CD14-positive monocyte (primary cell): ENCODE results near the gene NDST4. TPM values are rescaled to one million over a fixed set of nuclear protein-coding genes. Genes with fewer than 3 reads are reported as not detected.

Source experiments
- DNase-seq, 3 donors: peaks; one replicate each; pipeline ENCODE4 v3.0.0-alpha.2; 2011 to 2022
- H2AFZ ChIP-seq: 2 replicates; pipeline ENCODE4 v1.6.0; 2012; ENCODE audit warnings: mild to moderate bottlenecking, low read depth, low read length, inconsistent platforms; ENCODE audit not compliant: insufficient read depth, poor library complexity, severe bottlenecking
- H3K27ac ChIP-seq, 2 donors: 1 replicate in 1 of 2; 2 replicates in 1 of 2; pipeline ENCODE4 v1.5.1; 2012 to 2013; ENCODE audit warnings: low read length in 2 of 2, control low read depth in 1 of 2, inconsistent platforms in 1 of 2, low read depth in 1 of 2, mild to moderate bottlenecking in 1 of 2
- H3K27me3 ChIP-seq, 2 donors: one replicate each; pipeline versions ENCODE4 v1.6.0 to v1.6.1; 2011 to 2013; ENCODE audit warnings: low read length in 2 of 2; ENCODE audit not compliant: control insufficient read depth in 2 of 2, insufficient read depth in 2 of 2
- H3K36me3 ChIP-seq, 2 donors: replicated peaks in 1 of 2; 1 replicate in 1 of 2; 2 replicates in 1 of 2; pipeline versions ENCODE4 v1.5.1 to v1.6.1; 2012 to 2013; ENCODE audit warnings: low read length in 2 of 2, control low read depth in 1 of 2, inconsistent platforms in 1 of 2, mild to moderate bottlenecking in 1 of 2; ENCODE audit not compliant: insufficient read depth in 2 of 2, control insufficient read depth in 1 of 2
- H3K4me1 ChIP-seq, 2 donors: 1 replicate in 1 of 2; 2 replicates in 1 of 2; pipeline versions ENCODE4 v1.5.1 to v1.6.1; 2012 to 2013; ENCODE audit warnings: low read length in 2 of 2, control low read depth in 1 of 2, inconsistent platforms in 1 of 2, mild to moderate bottlenecking in 1 of 2, moderate library complexity in 1 of 2; ENCODE audit not compliant: insufficient read depth in 2 of 2, control insufficient read depth in 1 of 2
- H3K4me2 ChIP-seq: replicated peaks from 2 replicates; pipeline ENCODE3; 2012; ENCODE audit warnings: low read length, moderate library complexity, mild to moderate bottlenecking; ENCODE audit not compliant: poor library complexity, severe bottlenecking; ENCODE audit errors: extremely low read depth
- H3K4me3 ChIP-seq, 3 experiments: fragments of 200-600 bp in 1 of 3; sonication (generic) in 1 of 3; replicated peaks in 1 of 3; 1 replicate in 2 of 3; 2 replicates in 1 of 3; pipeline ENCODE4 v1.5.1; 2011 to 2013; ENCODE audit warnings: low read length in 3 of 3, mild to moderate bottlenecking in 3 of 3, control low read depth in 2 of 3, low read depth in 2 of 3, inconsistent platforms in 1 of 3, moderate library complexity in 1 of 3
- H3K79me2 ChIP-seq: 2 replicates; pipeline ENCODE4 v1.6.0; 2012; ENCODE audit warnings: mild to moderate bottlenecking, control low read depth, inconsistent platforms, low read length, moderate library complexity; ENCODE audit not compliant: insufficient read depth
- H3K9ac ChIP-seq: 2 replicates; pipeline ENCODE4 v1.6.0; 2017; ENCODE audit warnings: low read length, mild to moderate bottlenecking; ENCODE audit not compliant: insufficient read depth, poor library complexity, severe bottlenecking
- H3K9me3 ChIP-seq, 2 donors: replicated peaks in 1 of 2; 1 replicate in 1 of 2; 2 replicates in 1 of 2; pipeline versions ENCODE4 v1.5.1 to v1.6.1; 2012 to 2013; ENCODE audit warnings: low read length in 2 of 2, control low read depth in 1 of 2; ENCODE audit not compliant: control insufficient read depth in 1 of 2, insufficient read depth in 1 of 2
- H4K20me1 ChIP-seq: 2 replicates; pipeline ENCODE4 v1.6.0; 2012; ENCODE audit warnings: mild to moderate bottlenecking, low read length, control low read depth, moderate library complexity; ENCODE audit not compliant: insufficient read depth
- H3K27ac Mint-ChIP-seq, 7 donors: one replicate each; pipeline ENCODE4 v1.8.0; 2020; ENCODE audit warnings: mild to moderate bottlenecking in 7 of 7, mixed read lengths in 7 of 7, moderate library complexity in 6 of 7, inconsistent platforms in 2 of 7
- H3K27me3 Mint-ChIP-seq, 3 donors: one replicate each; pipeline ENCODE4 v1.8.0; 2021 to 2022; ENCODE audit warnings: low read depth in 3 of 3, mild to moderate bottlenecking in 3 of 3, mixed read lengths in 3 of 3, moderate library complexity in 3 of 3, inconsistent platforms in 1 of 3
- H3K36me3 Mint-ChIP-seq, 2 donors: one replicate each; pipeline ENCODE4 v1.8.0; 2020; ENCODE audit warnings: mixed read lengths in 2 of 2, inconsistent platforms in 1 of 2, mild to moderate bottlenecking in 1 of 2
- H3K4me1 Mint-ChIP-seq: one replicate; pipeline ENCODE4 v1.8.0; 2020; ENCODE audit warnings: mild to moderate bottlenecking, mixed read lengths
- H3K4me3 Mint-ChIP-seq, 2 donors: one replicate each; pipeline ENCODE4 v1.8.0; 2020; ENCODE audit warnings: mild to moderate bottlenecking in 2 of 2, mixed read lengths in 2 of 2, moderate library complexity in 1 of 2
- H3K9me3 Mint-ChIP-seq, 7 donors: one replicate each; pipeline ENCODE4 v1.8.0; 2020 to 2022; ENCODE audit warnings: mixed read lengths in 7 of 7, mild to moderate bottlenecking in 6 of 7, moderate library complexity in 6 of 7, inconsistent platforms in 2 of 7
- CTCF ChIP-seq: fragments of 200-600 bp; IDR thresholded peaks from one replicate; pipeline ENCODE4 v1.8.0; 2022; ENCODE audit warnings: antibody characterized with exemption, mild to moderate bottlenecking
- WGBS: methylation state at CpG from one replicate; pipeline ENCODE4 v1.1.5; 2013; ENCODE audit warnings: missing lambda C conversion rate; ENCODE audit not compliant: insufficient coverage; 5-methylcytosine and 5-hydroxymethylcytosine counted together
- intact Hi-C, 2 donors: fragments of 100-400 bp; cut with micrococcal nuclease; formaldehyde crosslinking; loops; one replicate each; pipeline versions ENCODE4 v1.15.0 to v1.15.1; 2023
- polyA plus RNA-seq, 3 donors: library from polyadenylated mRNA; depleted of rRNA in 1 of 3; unstranded in 2 of 3; stranded (reverse) in 1 of 3; fragments of 300-500 nt in 2 of 3; fragments of >200 nt in 1 of 3; fragmentation: Illumina TruSeq in 2 of 3; gene quantifications; 1 replicate in 2 of 3; 2 replicates in 1 of 3; pipeline ENCODE4 v1.2.3, GENCODE V29; 2012 to 2021

The NDST4 gene
- polyA plus RNA-seq, 3 donors, result not detected

- peaks cover 0 to 2% (median 2%) of the 10 kb centered on the region in 3 donors for H3K27me3 Mint-ChIP-seq
- H3K4me2 ChIP-seq, result no peak overlapping the region
- no peaks in the 10 kb centered on the region for H3K4me1 Mint-ChIP-seq
Observed at GRCh38 chr4:115082633-115083032, 30.8 kb downstream of the NDST4 start.

GRCh38 chr4:115076691-115077090 lies 36.7 kb downstream of the NDST4 start:
- peaks cover 0 to 8% (median 0%) of the 10 kb centered on the region in 7 donors for H3K9me3 Mint-ChIP-seq
- Histone ChIP-seq H3K79me2 (no peaks in the 10 kb centered on the region), H3K4me3 (no peak overlapping the region), H3K4me2 (no peak overlapping the region), H3K27me3 (no peaks in the 10 kb centered on the region), H3K36me3 (no peaks in the 10 kb centered on the region), H3K27ac (no peak overlapping the region), H4K20me1 (no peaks in the 10 kb centered on the region), H2AFZ (no peak overlapping the region), H3K4me1 (no peaks in the 10 kb centered on the region), H3K9ac (no peak overlapping the region), H3K9me3 (no peaks in the 10 kb centered on the region)
- H3K27me3 Mint-ChIP-seq, result peaks cover 1 to 3% (median 3%) of the 10 kb centered on the region in 3 donors
- no peak for DNase-seq
- H3K27ac Mint-ChIP-seq, result no peak overlapping the region
- no peak for TF ChIP-seq CTCF
- 97% methylated on average over 4 of the region's 7 CpGs for WGBS
- intact Hi-C loops, result no loop called here
- no peaks in the 10 kb centered on the region for H3K4me1 Mint-ChIP-seq
- H3K4me3 Mint-ChIP-seq, result no peak overlapping the region
- no peaks in the 10 kb centered on the region for H3K36me3 Mint-ChIP-seq

More at GRCh38 chr4:115082633-115083032, 30.8 kb downstream of the NDST4 start:
- Histone ChIP-seq H2AFZ (no peak overlapping the region), H3K9me3 (no peaks in the 10 kb centered on the region), H3K4me1 (no peaks in the 10 kb centered on the region), H3K4me3 (no peak overlapping the region), H3K9ac (no peak overlapping the region), H3K36me3 (no peaks in the 10 kb centered on the region), H3K27me3 (no peaks in the 10 kb centered on the region), H3K27ac (no peak overlapping the region), H4K20me1 (no peaks in the 10 kb centered on the region), H3K79me2 (no peaks in the 10 kb centered on the region)
- H3K36me3 Mint-ChIP-seq, result no peaks in the 10 kb centered on the region
- H3K9me3 Mint-ChIP-seq, result peaks cover 0 to 10% (median 4%) of the 10 kb centered on the region in 7 donors
- intact Hi-C loops, result no loop called here
- WGBS, result no CpG with 5 or more reads among the region's 2 CpGs
- TF ChIP-seq CTCF, result no peak
- H3K4me3 Mint-ChIP-seq, result no peak overlapping the region
- no peak overlapping the region for H3K27ac Mint-ChIP-seq
- no peak for DNase-seq
